Epithelial cell of esophagus (primary cell): ENCODE results near the gene TNFSF13.

Source experiments
- DNase-seq: peaks from one replicate; pipeline ENCODE4 v3.0.0; 2010; ENCODE audit warnings: low read depth
- H3K4me3 ChIP-seq: 2 replicates; pipeline ENCODE4 v1.5.1; 2011; ENCODE audit warnings: mild to moderate bottlenecking, low read length, control low read depth
- CTCF ChIP-seq: IDR thresholded peaks from 2 replicates; pipeline ENCODE4 v1.5.1; 2011; ENCODE audit warnings: low read depth, mild to moderate bottlenecking, low read length, control low read depth, inconsistent platforms; ENCODE audit not compliant: insufficient read depth; ENCODE audit errors: missing control alignments

The TNFSF13 gene

GRCh38 chr17:7587420-7588151 is 29.0 kb downstream of the TNFSF13 start:
- H3K4me3 ChIP-seq: peak overlapping the region; percentile 94
- DNase-seq: peak; percentile 85
- peak; percentile 8 for TF ChIP-seq CTCF

GRCh38 chr17:7588553-7589203 is 30.1 kb downstream of the TNFSF13 start:
- peak; percentile 42 for DNase-seq
- H3K4me3 ChIP-seq: peak overlapping the region; percentile 94
- TF ChIP-seq CTCF: no peak

- TF ChIP-seq CTCF: peak; percentile 83
- peak; percentile 93 for DNase-seq
- H3K4me3 ChIP-seq: peak overlapping the region; percentile 94
Observed at GRCh38 chr17:7589204-7589868, 30.8 kb downstream of the TNFSF13 start.

- DNase-seq: peak; percentile 90
- TF ChIP-seq CTCF: no peak
- H3K4me3 ChIP-seq: peak within 1 kb of the TSS; percentile 94
Observed at GRCh38 chr17:7589891-7590691, 31.5 kb downstream of the TNFSF13 start, which contains the start of gene SOX15. SOX15 (minus strand) TSS chr17:7590094; CDS start chr17:7589676, 418 bp downstream.

GRCh38 chr17:7590743-7591142 is 32.2 kb downstream of the TNFSF13 start:
- no peak for TF ChIP-seq CTCF
- DNase-seq: peak; percentile 86
- peak overlapping the region; percentile 28 for H3K4me3 ChIP-seq

- no peak for TF ChIP-seq CTCF
- no peak for DNase-seq
- no peak overlapping the region for H3K4me3 ChIP-seq
Observed at GRCh38 chr17:7591596-7591995, 33.0 kb downstream of the TNFSF13 start.
